Adrenal gland (tissue), 12 donors: ENCODE measurements around the gene UBL3. TPM values are rescaled to one million over a fixed set of nuclear protein-coding genes. Genes with fewer than 3 reads are reported as not detected.

Source experiments
- DNase-seq, 7 donors: peaks; one replicate each; pipeline ENCODE4 v3.0.0-alpha.2; 2019 to 2020
- H3K27ac ChIP-seq, 5 donors: fragments of 200-600 bp; sonication (generic) in 4 of 5; 1 replicate in 3 of 5; 2 replicates in 2 of 5; pipeline versions ENCODE4 v1.5.1 to v1.8.0; 2016 to 2020; ENCODE audit warnings: mild to moderate bottlenecking in 1 of 5
- H3K27me3 ChIP-seq: fragments of 200-600 bp; 2 replicates; pipeline ENCODE4 v1.8.0; 2021
- H3K36me3 ChIP-seq, 2 donors: fragments of 200-600 bp; replicated peaks in 1 of 2; 1 replicate in 1 of 2; 2 replicates in 1 of 2; pipeline versions ENCODE4 v1.5.1 to v1.8.0; 2018 to 2022
- H3K4me1 ChIP-seq, 2 donors: fragments of 200-600 bp; replicated peaks in 1 of 2; 1 replicate in 1 of 2; 2 replicates in 1 of 2; pipeline versions ENCODE4 v1.5.1 to v1.8.0; 2018 to 2021
- H3K4me3 ChIP-seq, 4 donors: fragments of 200-600 bp; sonication (generic) in 3 of 4; one replicate each; pipeline ENCODE4 v1.5.1; 2016 to 2018
- H3K9me3 ChIP-seq, 3 donors: fragments of 200-600 bp; sonication (generic) in 1 of 3; replicated peaks in 1 of 3; 1 replicate in 2 of 3; 2 replicates in 1 of 3; pipeline versions ENCODE4 v1.5.1 to v1.8.0; 2016 to 2021
- POLR2A ChIP-seq, 2 donors: fragments of 450-650 bp; IDR thresholded peaks; one replicate each; pipeline ENCODE4 v1.6.1; 2017; ENCODE audit warnings: antibody characterized with exemption in 2 of 2, mild to moderate bottlenecking in 2 of 2, moderate library complexity in 1 of 2
- WGBS, 4 donors: extraction: QIAGEN DNeasy Blood & Tissue Kit in 2 of 4; methylation state at CpG; one replicate each; pipeline versions ENCODE4 v1.1.5 to v1.1.7; 2013 to 2017; 5-methylcytosine and 5-hydroxymethylcytosine counted together
- intact Hi-C, 2 donors: fragments of 100-400 bp; cut with DNase I; formaldehyde crosslinking; loops; one replicate each; pipeline versions ENCODE4 v1.14.1 to v1.15.0; 2022 to 2023
- polyA plus RNA-seq, 3 donors: library from polyadenylated mRNA; stranded (reverse); fragments of 200-250 nt in 2 of 3; fragments of 350-450 nt in 1 of 3; fragmentation: Illumina TruSeq in 1 of 3; extraction: RNeasy Lipid Tissue Mini Kit (QIAGEN cat#74804) in 1 of 3; gene quantifications; one replicate each; pipeline ENCODE4 v1.2.3, GENCODE V29; 2013 to 2014
- total RNA-seq, 9 donors: library from RNA; depleted of rRNA in 4 of 9; stranded (reverse); fragments of >200 nt in 4 of 9; fragments of 120-200 nt in 1 of 9; fragmentation: NEBNext Ultra II Directional in 1 of 9; extraction: Animal tissue kit (Norgen Biotek cat#: 25700) in 1 of 9; gene quantifications; one replicate each; pipeline versions ENCODE4 v1.1.0 to v1.2.4, GENCODE V29; 2013 to 2023
- TF ChIP-seq, protein P1 (sequence below), 6 experiments: fragments of 450-650 bp in 4 of 6; fragments of 200-600 bp in 2 of 6; sonication (generic) in 1 of 6; IDR thresholded peaks; 1 replicate in 5 of 6; 2 replicates in 1 of 6; pipeline versions ENCODE4 v1.5.1 to v1.8.0; 2016 to 2021; ENCODE audit warnings: antibody characterized with exemption in 6 of 6, mild to moderate bottlenecking in 2 of 6, moderate library complexity in 1 of 6
- donor health status: healthy with polysubstance abuse.
- donor health status: Bipolar disorder and iron deficiency.
- donor health status: DM: yes; HTN: yes; CAD: no.
- donor health status: DM: no; HTN: no; CAD: no.
- donor health status: DM: no; HTN: no; CAD: no.
- donor health status: DM: yes; HTN: yes; CAD: no.

The UBL3 gene
- total and polyA plus RNA-seq, 12 donors = 7.7 to 41.5 (median 24.3) TPM

DNA sequence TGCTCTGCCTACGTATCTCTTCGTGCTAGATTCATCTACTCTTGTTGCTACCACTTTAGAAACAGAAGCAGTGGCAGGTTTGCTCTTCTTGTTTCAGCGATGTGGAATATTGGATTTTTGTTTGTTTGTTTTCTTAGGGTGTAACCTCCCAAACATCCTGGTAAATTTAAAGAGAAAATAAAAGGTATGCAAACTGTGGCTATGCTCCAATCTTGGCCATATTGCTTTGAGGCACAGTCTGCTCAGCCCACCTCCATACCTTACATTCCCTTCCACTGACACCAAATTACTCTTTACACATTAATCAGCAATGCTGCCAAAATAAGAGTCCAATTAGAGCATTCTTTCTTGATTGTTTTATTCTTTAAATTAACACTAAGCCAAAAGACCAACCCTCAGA lies 25.2 kb upstream of the UBL3 start:
- no peak overlapping the region for H3K4me3 ChIP-seq
- TF ChIP-seq POLR2A (IDR thresholded peaks at IDR 0.05) = no peak
- TF ChIP-seq, protein P1, sequence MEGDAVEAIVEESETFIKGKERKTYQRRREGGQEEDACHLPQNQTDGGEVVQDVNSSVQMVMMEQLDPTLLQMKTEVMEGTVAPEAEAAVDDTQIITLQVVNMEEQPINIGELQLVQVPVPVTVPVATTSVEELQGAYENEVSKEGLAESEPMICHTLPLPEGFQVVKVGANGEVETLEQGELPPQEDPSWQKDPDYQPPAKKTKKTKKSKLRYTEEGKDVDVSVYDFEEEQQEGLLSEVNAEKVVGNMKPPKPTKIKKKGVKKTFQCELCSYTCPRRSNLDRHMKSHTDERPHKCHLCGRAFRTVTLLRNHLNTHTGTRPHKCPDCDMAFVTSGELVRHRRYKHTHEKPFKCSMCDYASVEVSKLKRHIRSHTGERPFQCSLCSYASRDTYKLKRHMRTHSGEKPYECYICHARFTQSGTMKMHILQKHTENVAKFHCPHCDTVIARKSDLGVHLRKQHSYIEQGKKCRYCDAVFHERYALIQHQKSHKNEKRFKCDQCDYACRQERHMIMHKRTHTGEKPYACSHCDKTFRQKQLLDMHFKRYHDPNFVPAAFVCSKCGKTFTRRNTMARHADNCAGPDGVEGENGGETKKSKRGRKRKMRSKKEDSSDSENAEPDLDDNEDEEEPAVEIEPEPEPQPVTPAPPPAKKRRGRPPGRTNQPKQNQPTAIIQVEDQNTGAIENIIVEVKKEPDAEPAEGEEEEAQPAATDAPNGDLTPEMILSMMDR (IDR thresholded peaks at IDR 0.05) = no peak
- H3K27me3 ChIP-seq = peaks cover 7% of the 10 kb centered on the region
- H3K36me3 ChIP-seq = no peaks in the 10 kb centered on the region
- no peak overlapping the region for H3K27ac ChIP-seq
- H3K9me3 ChIP-seq = no peaks in the 10 kb centered on the region
- 74 to 86% (median 81%) methylated on average over 3 of the region's 3 CpGs for WGBS, 4 donors
- H3K4me1 ChIP-seq = no peaks in the 10 kb centered on the region
- intact Hi-C loops = no loop called here
- DNase-seq = no peak

DNA sequence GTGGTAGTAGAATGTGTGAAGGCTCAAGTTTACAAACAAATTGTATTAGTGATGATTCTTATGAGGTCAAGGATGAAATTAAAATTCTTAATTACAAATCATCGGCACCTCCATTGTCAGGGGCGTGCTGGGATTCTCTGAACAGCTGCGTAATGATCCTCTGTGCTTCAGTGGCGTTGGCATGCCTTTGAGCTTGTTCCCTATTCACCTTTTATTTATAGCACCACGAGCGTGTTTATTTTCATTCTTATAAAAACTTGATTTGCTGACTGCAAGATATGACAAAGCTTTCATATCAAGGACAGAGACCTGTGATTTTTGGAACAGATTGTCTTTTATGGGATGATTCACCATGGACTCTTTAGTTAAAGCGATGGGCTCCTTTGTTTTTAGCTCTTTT lies 18.2 kb upstream of the UBL3 start:
- TF ChIP-seq POLR2A (IDR thresholded peaks at IDR 0.05) = no peak
- DNase-seq = no peak
- H3K4me1 ChIP-seq = no peaks in the 10 kb centered on the region
- H3K36me3 ChIP-seq = no peaks in the 10 kb centered on the region
- WGBS, 4 donors = 55 to 60% (median 59%) methylated on average over 7 of the region's 7 CpGs
- intact Hi-C loops = no loop called here
- H3K4me3 ChIP-seq = no peak overlapping the region
- peaks cover 7% of the 10 kb centered on the region for H3K27me3 ChIP-seq
- no peaks in the 10 kb centered on the region for H3K9me3 ChIP-seq
- H3K27ac ChIP-seq = no peak overlapping the region

DNA sequence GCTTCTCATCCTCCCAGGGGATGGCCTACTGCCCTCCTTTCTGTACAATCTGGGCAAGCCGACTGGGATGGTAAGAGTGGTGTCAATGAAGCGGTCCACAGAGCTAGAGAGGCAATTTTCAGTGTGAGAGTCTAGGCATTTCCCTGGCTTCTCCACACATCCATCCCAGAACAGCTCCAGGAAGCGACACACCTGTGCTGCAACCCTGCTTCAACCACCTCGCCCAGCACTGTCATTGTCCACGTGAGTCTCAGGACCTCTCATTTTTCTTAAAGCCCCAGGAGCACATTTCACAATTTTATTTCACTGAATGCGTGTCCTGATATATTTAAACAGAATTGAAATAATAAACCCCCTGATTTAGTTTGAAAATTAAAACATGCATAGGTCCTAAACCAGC lies 15.5 kb upstream of the UBL3 start:
- no peak for DNase-seq
- Histone ChIP-seq H3K36me3 (no peaks in the 10 kb centered on the region), H3K4me1 (no peaks in the 10 kb centered on the region), H3K27ac (no peak overlapping the region), H3K4me3 (no peak overlapping the region), H3K9me3 (no peaks in the 10 kb centered on the region), H3K27me3 (peaks cover 3% of the 10 kb centered on the region)
- intact Hi-C loops = no loop called here
- 82 to 83% (median 83%) methylated on average over 6 of the region's 6 CpGs for whole genome bisulfite sequencing, 4 donors
- no peak for TF ChIP-seq POLR2A (IDR thresholded peaks at IDR 0.05)
- TF ChIP-seq, protein P1 (IDR thresholded peaks at IDR 0.05) = no peak

DNA sequence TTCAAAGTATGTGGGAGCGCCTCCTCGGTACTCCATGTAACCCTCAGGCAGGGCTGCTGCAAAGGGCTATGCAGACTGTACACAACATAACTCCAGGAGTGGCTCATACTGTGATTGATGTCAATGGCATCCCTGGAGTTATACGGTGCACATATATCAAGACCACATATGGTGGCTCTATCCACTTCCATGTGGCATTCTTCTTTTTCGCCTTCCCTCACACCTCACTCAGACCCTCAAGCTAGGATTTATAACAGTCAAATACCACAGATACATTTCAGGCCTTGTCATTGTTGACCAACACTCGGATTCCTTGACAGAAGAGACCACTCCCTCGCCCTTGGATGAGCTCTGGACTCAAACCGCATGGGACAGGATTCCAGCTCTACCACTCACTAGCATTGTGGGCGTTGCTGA lies 11.3 kb upstream of the UBL3 start:
- no peak overlapping the region for H3K4me3 ChIP-seq
- DNase-seq = no peak
- H3K9me3 ChIP-seq = no peaks in the 10 kb centered on the region
- H3K27ac ChIP-seq = no peak overlapping the region
- intact Hi-C loops = no loop called here
- WGBS, 4 donors = 87 to 94% (median 89%) methylated on average over 8 of the region's 8 CpGs
- H3K27me3 ChIP-seq = peaks cover 3% of the 10 kb centered on the region
- no peaks in the 10 kb centered on the region for H3K4me1 ChIP-seq
- TF ChIP-seq, protein P1 (IDR thresholded peaks at IDR 0.05) = no peak
- no peak for TF ChIP-seq POLR2A (IDR thresholded peaks at IDR 0.05)
- no peaks in the 10 kb centered on the region for H3K36me3 ChIP-seq

DNA sequence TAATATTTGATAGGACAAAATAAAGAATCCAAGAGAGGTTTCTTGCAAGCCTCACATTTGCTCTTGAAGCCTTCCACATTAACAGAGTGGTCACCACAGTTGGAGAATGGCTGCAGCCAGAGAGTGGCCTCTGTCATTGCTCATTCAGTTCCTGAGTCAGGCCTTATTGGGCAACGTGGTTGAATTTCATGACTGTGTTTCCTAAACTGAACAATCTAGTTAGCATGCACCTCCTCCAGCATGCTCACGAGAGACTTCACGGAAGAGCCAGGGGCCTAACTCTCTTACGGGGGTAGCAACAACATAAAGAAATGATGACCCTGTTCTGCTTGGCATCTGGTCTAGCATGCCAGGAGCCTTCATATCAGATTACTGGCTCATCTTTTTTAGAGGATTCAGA lies 9.6 kb upstream of the UBL3 start:
- Histone ChIP-seq H3K9me3 (no peaks in the 10 kb centered on the region), H3K27ac (no peak overlapping the region), H3K4me1 (no peaks in the 10 kb centered on the region), H3K27me3 (peaks cover 3% of the 10 kb centered on the region), H3K4me3 (no peak overlapping the region), H3K36me3 (no peaks in the 10 kb centered on the region)
- intact Hi-C loops = loop anchor here (10.0 kb wide), 1 partner anchor 255 kb away; no protein-coding TSS in a partner anchor
- no peak for DNase-seq
- 78 to 88% (median 79%) methylated on average over 4 of the region's 4 CpGs for WGBS, 4 donors
- TF ChIP-seq, protein P1 (IDR thresholded peaks at IDR 0.05) = no peak
- TF ChIP-seq POLR2A (IDR thresholded peaks at IDR 0.05) = no peak
